HUES48 (cell line): Measurements from ENCODE around the gene OVOL1.
"Not testable (repeated sequence)": the region's sequence is repeated elsewhere in the genome, so short reads cannot be mapped to it uniquely, and the experiment has no call there.

Experiments used
- H3K27ac ChIP-seq: one replicate; pipeline ENCODE4 v1.7.0; 2013; ENCODE audit warnings: low read depth, low read length, inconsistent platforms
- H3K27me3 ChIP-seq: 2 replicates; pipeline ENCODE4 v1.6.1; 2013; ENCODE audit warnings: mild to moderate bottlenecking, low read length; ENCODE audit not compliant: control insufficient read depth, insufficient read depth
- H3K36me3 ChIP-seq: 2 replicates; pipeline ENCODE4 v1.6.1; 2013; ENCODE audit warnings: low read length; ENCODE audit not compliant: control insufficient read depth, insufficient read depth
- H3K4me1 ChIP-seq: 2 replicates; pipeline ENCODE4 v1.6.1; 2013; ENCODE audit warnings: mild to moderate bottlenecking, low read length; ENCODE audit not compliant: control insufficient read depth, insufficient read depth
- H3K4me3 ChIP-seq: 2 replicates; pipeline ENCODE4 v1.5.1; 2013; ENCODE audit warnings: mild to moderate bottlenecking, low read depth, low read length
- H3K9ac ChIP-seq: 2 replicates; pipeline ENCODE4 v1.6.1; 2013; ENCODE audit warnings: mild to moderate bottlenecking, low read depth, low read length, moderate library complexity
- H3K9me3 ChIP-seq: 2 replicates; pipeline ENCODE4 v1.6.1; 2013; ENCODE audit warnings: low read length; ENCODE audit not compliant: control insufficient read depth, insufficient read depth

Gene OVOL1

DNA sequence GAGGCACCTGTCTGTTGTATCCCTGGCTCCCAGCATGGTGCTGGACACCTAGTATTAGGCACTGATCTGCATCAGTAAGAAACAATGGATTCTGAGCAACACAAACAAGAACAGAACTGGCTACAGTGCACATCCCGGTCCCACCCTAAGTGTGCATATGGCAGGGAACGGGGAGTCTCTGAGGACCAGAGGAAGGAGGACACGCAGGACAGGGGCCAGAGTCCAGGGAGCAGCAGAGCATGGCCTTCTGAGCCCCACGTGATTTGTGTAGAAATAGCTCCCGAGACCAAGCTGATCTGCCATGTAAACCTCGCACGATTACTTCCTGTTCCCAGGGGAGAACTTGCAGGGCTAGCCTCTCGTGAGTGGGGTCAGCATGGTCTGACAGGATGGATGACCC, 34.2 kb downstream of the OVOL1 start:
- H3K9me3 ChIP-seq, result no peaks in the 10 kb centered on the region
- no peaks in the 10 kb centered on the region for H3K36me3 ChIP-seq
- H3K4me1 ChIP-seq, result peaks cover 2% of the 10 kb centered on the region; the same call in 1 of the 2 replicates
- H3K4me3 ChIP-seq, result no peak overlapping the region
- H3K9ac ChIP-seq, result no peak overlapping the region
- H3K27ac ChIP-seq, result no peak overlapping the region
- H3K27me3 ChIP-seq, result peaks cover 8% of the 10 kb centered on the region

DNA sequence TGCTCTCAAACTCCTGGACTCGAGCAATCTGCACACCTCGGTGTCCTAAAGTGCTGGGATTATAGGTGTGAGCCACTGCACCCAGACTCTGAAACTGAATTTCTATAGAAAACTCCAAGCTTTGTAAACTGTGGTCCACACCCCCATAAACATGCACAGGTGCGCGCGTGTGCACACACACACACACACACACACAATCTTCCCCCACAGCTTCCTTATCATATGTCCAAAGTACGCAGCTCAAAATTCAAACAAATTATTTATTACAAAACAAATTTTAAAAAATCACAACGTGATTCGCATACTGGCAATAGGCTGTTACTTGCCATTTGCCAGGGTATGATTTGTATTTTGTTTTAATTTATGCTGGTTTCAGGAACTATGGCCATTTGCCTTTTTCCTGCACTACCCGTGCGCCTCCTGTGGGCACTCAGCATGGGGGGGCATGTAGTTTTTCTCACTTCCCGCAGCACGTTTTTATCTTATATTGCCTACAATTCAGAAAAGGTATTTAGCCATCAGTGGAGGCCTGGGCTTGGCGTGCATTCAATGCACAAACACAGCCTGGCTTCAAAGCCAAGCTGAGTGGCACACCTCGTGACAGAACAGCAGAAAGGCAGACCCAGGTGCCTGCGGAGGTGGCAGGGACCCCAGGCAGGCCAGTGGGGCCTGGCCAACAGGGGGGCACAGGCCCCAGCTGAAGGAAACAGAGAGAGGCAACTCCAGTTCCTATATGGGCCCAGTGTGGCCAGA, 36.1 kb downstream of the OVOL1 start:
- Histone ChIP-seq H3K27me3 (peaks cover under 1% of the 10 kb centered on the region; the same call in 1 of the 2 replicates), H3K9me3 (no peaks in the 10 kb centered on the region), H3K27ac (no peak overlapping the region), H3K9ac (no peak overlapping the region), H3K36me3 (no peaks in the 10 kb centered on the region), H3K4me1 (no peaks in the 10 kb centered on the region), H3K4me3 (no peak overlapping the region)

DNA sequence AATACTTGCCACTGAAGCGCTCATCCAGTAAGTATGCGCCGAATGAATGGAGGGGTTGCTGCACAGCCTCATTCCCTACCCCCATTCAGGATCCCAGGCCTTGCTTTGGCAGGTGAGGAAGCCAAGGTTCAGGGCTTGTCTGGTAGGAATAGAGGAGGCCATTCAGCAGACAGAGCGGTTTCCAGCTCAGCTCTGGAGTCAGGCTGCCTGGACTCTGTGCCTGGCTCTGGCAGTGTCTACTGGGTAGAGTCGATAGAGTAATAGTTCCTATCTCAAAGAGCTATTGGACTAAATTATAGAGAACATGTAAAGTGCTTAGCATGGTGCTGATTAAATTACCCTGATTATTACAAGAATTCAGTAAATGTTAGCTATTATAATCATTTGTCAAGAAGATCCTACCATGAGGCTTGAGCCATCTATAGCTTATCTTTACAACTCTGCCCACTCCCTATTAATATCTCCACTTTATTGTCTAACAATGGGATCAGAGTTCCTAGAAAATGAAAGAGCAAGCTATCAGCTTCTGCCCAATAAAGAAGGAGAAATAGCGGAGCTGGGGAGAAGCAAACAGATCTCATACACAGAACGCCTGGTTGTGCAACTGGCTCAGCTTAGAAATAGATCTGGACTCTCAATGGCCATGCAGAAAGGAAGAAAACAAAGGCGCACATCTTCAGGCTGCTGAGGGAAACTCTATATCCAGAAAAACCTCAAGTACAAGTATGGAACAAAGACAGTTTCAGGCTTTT, 40.3 kb downstream of the OVOL1 start:
- Histone ChIP-seq H3K27ac (no peak overlapping the region), H3K4me3 (no peak overlapping the region), H3K27me3 (0 out of 2 replicates have a peak, but pooled peaks cover 3% of the 10 kb centered on the region), H3K9me3 (no peaks in the 10 kb centered on the region), H3K36me3 (no peaks in the 10 kb centered on the region), H3K9ac (no peak overlapping the region), H3K4me1 (no peaks in the 10 kb centered on the region)

DNA sequence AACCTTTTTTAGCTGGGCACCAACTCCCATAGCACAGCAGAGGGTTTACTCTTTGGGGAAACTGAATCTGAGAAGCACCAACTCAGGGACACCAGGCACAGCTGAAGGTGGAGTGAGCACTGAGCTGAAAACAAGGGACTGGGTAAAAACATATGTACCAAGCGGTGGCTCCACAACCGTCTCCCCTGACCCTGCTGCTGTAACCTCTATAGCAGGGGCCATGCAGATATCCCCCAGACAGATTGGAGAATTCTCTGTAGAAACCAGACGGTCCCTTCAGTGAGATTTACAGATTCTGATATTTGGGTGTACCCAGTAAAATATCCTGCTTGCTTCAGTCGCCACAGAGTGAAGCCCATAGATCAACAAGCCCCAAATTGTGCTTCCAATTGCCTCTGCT, 42.6 kb downstream of the OVOL1 start:
- H3K4me1 ChIP-seq, result peaks cover 5% of the 10 kb centered on the region

DNA sequence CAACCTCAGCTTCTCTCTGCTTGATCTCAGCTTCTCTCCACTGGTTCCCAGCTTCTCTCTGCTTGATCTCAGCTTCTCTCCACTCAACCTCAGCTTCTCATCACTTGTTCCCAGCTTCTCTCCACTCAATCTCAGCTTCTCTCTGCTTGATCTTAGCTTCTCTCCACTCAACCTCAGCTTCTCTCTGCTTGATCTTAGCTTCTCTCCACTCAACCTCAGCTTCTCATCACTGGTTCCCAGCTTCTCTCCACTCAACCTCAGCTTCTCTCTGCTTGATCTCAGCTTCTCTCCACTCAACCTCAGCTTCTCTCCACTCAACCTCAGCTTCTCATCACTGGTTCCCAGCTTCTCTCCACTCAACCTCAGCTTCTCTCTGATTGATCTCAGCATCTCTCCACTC, 45.4 kb downstream of the OVOL1 start:
- peaks cover 18% of the 10 kb centered on the region for H3K27me3 ChIP-seq
- H3K9me3 ChIP-seq, H3K27ac ChIP-seq, H3K36me3 ChIP-seq, H3K4me3 ChIP-seq, H3K9ac ChIP-seq, H3K4me1 ChIP-seq: not testable (repeated sequence)

More for the DNA sequence above, 42.6 kb downstream of the OVOL1 start:
- H3K4me3 ChIP-seq, result no peak overlapping the region
- H3K36me3 ChIP-seq, result no peaks in the 10 kb centered on the region
- peaks cover 18% of the 10 kb centered on the region for H3K27me3 ChIP-seq
- H3K9me3 ChIP-seq, result no peaks in the 10 kb centered on the region
- no peak overlapping the region for H3K9ac ChIP-seq
- no peak overlapping the region for H3K27ac ChIP-seq

DNA sequence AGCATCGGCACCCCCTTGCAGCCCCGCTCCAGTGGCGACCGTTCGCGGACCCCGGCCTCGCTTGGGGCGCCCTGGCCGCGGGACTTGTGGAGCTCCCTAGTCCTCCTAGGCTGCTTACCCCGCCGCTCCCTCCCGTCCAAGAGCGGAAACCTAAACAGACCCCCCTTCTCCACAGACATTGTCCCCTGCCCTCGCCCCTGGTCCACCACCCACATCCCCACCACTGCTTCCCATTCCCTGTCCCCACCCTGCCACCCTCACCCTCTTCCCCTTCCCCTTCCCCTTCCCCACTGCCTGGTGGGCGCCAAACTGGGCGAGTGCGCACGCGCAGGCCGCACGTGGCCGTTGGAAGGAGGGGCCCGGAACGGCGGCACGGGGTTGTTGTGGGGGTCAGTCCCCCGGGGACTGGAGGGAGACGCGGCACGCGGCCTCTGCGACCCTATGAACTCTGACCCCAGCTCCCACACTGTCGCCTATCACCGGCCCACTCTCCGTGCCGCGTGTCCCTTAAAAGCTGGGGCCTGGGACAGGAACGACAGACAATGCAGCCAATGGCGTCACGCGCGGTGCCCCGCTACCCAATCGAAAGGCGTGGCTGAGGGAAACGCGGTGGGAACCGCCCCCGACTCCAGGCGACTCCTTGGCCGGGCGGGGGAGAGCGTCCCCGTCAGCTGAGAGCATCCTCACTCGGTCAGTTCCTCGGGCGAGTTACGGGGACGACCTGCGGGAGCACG, 46.6 kb downstream of the OVOL1 start, which contains the start of gene SNX32:
TSS of gene SNX32 (plus strand) at position 667 of the 734 bp plus-strand sequence. CDS start 103 bp downstream, outside the sequence.
- Histone ChIP-seq H3K36me3 (no peaks in the 10 kb centered on the region), H3K4me1 (peaks cover 6% of the 10 kb centered on the region), H3K4me3 (peak within 1 kb of the TSS; percentile 67), H3K9ac (peak within 1 kb of the TSS; percentile 79), H3K27me3 (peaks cover 18% of the 10 kb centered on the region), H3K27ac (peak within 1 kb of the TSS; percentile 64), H3K9me3 (no peaks in the 10 kb centered on the region)

DNA sequence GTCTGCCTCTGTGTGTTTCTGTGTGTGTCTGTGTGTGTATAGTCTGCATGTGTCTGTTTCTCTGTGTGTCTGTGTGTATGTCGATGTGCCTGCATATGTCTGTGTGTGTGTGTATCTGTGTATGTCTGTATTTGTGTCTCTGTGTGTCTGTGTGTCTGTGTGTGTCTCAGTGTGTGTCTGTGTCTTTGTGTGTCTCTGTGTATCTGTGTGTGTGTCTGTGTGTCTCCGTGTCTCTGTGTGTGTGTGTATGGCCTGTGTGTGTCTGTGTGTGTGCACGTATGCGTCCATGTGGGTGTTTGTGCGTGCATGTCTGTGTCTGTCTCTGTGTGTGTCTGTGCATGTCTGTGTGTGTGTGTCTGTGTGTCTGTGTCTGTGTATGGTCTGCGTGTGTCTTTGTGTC, 47.3 kb downstream of the OVOL1 start:
- H3K27me3 ChIP-seq, result peaks cover 18% of the 10 kb centered on the region
- 0 out of 2 replicates have a peak overlapping the region, but pooled peaks have one; percentile 79 for H3K9ac ChIP-seq
- H3K9me3 ChIP-seq, result no peaks in the 10 kb centered on the region
- H3K27ac ChIP-seq, result no peak overlapping the region
- peaks cover 6% of the 10 kb centered on the region for H3K4me1 ChIP-seq
- H3K4me3 ChIP-seq, result peak overlapping the region; percentile 67
- no peaks in the 10 kb centered on the region for H3K36me3 ChIP-seq

DNA sequence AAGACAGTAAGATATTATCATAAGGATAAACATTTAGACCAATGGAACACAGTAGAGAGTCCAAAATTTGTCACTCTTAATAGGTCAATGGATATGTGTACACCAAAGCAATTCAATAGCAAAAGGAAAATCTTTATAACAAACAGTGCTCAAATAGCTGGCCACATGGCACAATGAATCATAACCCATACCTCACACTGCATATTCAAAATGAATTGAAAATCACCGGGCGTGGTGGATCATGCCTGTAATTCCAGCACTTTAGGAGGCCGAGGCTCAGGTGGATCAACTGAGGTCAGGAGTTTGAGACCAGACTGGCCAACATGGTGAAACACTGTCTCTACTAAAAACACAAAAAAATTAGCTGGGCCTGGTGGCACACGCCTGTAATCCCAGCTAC, 55.3 kb downstream of the OVOL1 start:
- H3K9ac ChIP-seq, result no peak overlapping the region
- H3K36me3 ChIP-seq, result no peaks in the 10 kb centered on the region
- H3K9me3 ChIP-seq, result no peaks in the 10 kb centered on the region
- H3K4me1 ChIP-seq, result no peaks in the 10 kb centered on the region
- H3K27ac ChIP-seq, result no peak overlapping the region
- H3K27me3 ChIP-seq, result no peaks in the 10 kb centered on the region
- no peak overlapping the region for H3K4me3 ChIP-seq

DNA sequence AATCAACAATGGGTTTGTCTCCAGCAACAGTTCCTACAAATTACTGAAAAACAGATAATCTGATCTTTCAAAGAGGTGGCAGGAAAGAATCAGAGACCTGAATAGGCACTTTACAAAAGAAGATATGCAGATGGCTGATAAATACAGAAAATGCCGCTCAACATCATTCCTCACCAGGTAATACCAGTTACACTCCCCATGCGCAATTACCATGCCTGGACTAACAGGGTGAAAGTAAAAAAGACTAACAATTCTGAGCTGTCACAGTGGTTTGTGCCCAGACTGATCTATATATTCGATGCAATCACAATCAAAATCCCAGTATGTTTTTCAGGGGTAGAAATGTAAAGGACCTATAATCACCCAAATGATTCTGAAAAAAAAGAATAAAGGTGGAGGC, 56.9 kb downstream of the OVOL1 start:
- H3K9me3 ChIP-seq, result no peaks in the 10 kb centered on the region
- H3K27ac ChIP-seq, result no peak overlapping the region
- no peaks in the 10 kb centered on the region for H3K4me1 ChIP-seq
- H3K27me3 ChIP-seq, result no peaks in the 10 kb centered on the region
- no peaks in the 10 kb centered on the region for H3K36me3 ChIP-seq
- H3K4me3 ChIP-seq, result no peak overlapping the region
- H3K9ac ChIP-seq, result no peak overlapping the region

DNA sequence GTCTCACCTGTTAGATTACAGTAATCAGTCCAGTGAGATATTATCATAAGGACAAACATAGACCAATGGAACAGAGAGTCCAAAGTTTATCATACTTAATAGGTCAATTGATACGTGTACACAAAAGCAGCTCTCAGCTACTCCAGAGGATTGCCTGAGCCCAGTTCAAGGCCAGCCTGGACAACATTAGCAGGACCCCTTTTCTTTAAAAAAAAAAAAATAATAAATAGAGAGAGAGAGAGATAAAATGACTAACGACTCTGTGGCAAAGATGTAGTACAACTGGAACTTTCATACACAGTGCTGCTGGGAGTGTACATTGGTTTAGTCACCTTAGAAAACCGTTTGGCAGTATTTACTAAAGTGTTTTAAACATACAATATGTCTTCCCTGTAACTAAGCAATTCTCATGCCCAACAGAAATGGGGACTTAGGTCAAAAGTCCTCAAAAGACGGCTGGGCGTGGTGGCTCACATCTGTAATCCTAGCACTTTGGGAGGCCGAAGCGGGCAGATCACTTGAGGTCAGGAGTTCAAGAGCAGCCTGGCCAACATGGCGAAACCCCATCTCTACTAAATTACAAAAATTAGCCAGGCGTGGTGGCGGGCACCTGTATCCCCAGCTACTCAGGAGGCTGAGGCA, 57.5 kb downstream of the OVOL1 start:
- no peaks in the 10 kb centered on the region for H3K27me3 ChIP-seq
- H3K4me1 ChIP-seq, result no peaks in the 10 kb centered on the region
- no peaks in the 10 kb centered on the region for H3K36me3 ChIP-seq
- no peak overlapping the region for H3K27ac ChIP-seq
- H3K9me3 ChIP-seq, result no peaks in the 10 kb centered on the region
- H3K9ac ChIP-seq, result no peak overlapping the region
- no peak overlapping the region for H3K4me3 ChIP-seq
